Breast epithelium (tissue), 4 donors: Measurements from ENCODE around the gene AGAP1. TPM values are rescaled to one million over a fixed set of nuclear protein-coding genes. Genes with fewer than 3 reads are reported as not detected.

Source experiments
- DNase-seq, 2 donors: peaks; one replicate each; pipeline ENCODE4 v3.0.0-alpha.2; 2019; ENCODE audit warnings: low spot score in 2 of 2
- H3K27ac ChIP-seq, 2 donors: fragments of 200-600 bp; sonication (generic) in 1 of 2; one replicate each; pipeline ENCODE4 v1.5.1; 2016 to 2019; ENCODE audit warnings: mild to moderate bottlenecking in 1 of 2
- H3K27me3 ChIP-seq, 2 donors: fragments of 200-600 bp; sonication (generic) in 1 of 2; one replicate each; pipeline versions ENCODE4 v1.5.1 to v1.6.0; 2017 to 2019; ENCODE audit warnings: control low read depth in 1 of 2, mild to moderate bottlenecking in 1 of 2
- H3K36me3 ChIP-seq: fragments of 200-600 bp; one replicate; pipeline ENCODE4 v1.5.1; 2019
- H3K4me1 ChIP-seq, 2 donors: fragments of 200-600 bp; sonication (generic); one replicate each; pipeline ENCODE4 v1.5.1; 2016 to 2019; ENCODE audit warnings: control low read depth in 1 of 2
- H3K4me3 ChIP-seq, 3 donors: fragments of 200-600 bp; sonication (generic); 1 replicate in 2 of 3; 2 replicates in 1 of 3; pipeline ENCODE4 v1.5.1; 2016 to 2019; ENCODE audit warnings: mild to moderate bottlenecking in 3 of 3, moderate library complexity in 2 of 3
- H3K9me3 ChIP-seq, 2 donors: fragments of 200-600 bp; sonication (generic) in 1 of 2; one replicate each; pipeline ENCODE4 v1.5.1; 2016 to 2019; ENCODE audit warnings: control low read depth in 1 of 2
- POLR2A ChIP-seq: fragments of 450-650 bp; IDR thresholded peaks from one replicate; pipeline ENCODE4 v1.6.1; 2016; ENCODE audit warnings: antibody characterized with exemption, mild to moderate bottlenecking, moderate library complexity
- POLR2AphosphoS5 ChIP-seq, 3 donors: sonication (generic); formaldehyde crosslinking; IDR thresholded peaks; one replicate each; pipeline ENCODE4 v1.6.1; 2017; ENCODE audit warnings: antibody characterized with exemption in 3 of 3
- intact Hi-C: fragments of 100-400 bp; cut with DNase I; formaldehyde crosslinking; loops from one replicate; pipeline ENCODE4 v1.15.1; 2023; ENCODE audit warnings: low total_unique reads
- total RNA-seq, 3 donors: library from RNA; depleted of rRNA; stranded (reverse); fragments of >200 nt; gene quantifications; one replicate each; pipeline ENCODE4 v1.1.0, GENCODE V29; 2016
- TF ChIP-seq, protein P1 (sequence below), 3 donors: fragments of 450-650 bp; IDR thresholded peaks; one replicate each; pipeline ENCODE4 v1.5.1; 2016 to 2017; ENCODE audit warnings: antibody characterized with exemption in 3 of 3, mild to moderate bottlenecking in 3 of 3, moderate library complexity in 3 of 3

Gene AGAP1
- total RNA-seq, 3 donors from 2014 or later: 19.7 to 27.1 (median 25.9) TPM

DNA sequence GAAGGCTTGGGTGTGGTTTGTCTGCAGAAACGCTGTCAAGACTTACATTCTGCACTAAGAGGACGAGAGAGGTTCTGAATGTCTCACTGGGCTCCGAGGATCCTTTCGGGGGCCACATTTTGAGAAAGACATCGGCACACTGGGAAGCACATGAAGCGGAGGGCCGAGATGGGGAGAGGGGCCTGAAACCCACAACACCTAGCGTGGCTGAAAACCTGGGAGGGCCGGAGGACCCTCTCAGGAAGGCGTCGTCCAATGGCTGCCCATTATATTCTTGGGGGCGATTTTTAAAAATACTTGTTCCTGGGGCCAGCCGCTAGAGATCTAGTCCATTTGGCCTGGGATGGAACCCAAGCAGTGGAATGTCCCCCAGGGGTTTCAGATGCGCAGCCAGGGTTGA is 444.8 kb downstream of the AGAP1 start:
- Histone ChIP-seq H3K27me3 (no peaks in the 10 kb centered on the region), H3K27ac (no peak overlapping the region), H3K9me3 (no peaks in the 10 kb centered on the region), H3K4me3 (no peak overlapping the region), H3K4me1 (no peaks in the 10 kb centered on the region), H3K36me3 (no peaks in the 10 kb centered on the region)
- peak in 1 of 2 donors; percentile 15 for DNase-seq
- intact Hi-C loops: no loop called here
- TF ChIP-seq, protein P1, sequence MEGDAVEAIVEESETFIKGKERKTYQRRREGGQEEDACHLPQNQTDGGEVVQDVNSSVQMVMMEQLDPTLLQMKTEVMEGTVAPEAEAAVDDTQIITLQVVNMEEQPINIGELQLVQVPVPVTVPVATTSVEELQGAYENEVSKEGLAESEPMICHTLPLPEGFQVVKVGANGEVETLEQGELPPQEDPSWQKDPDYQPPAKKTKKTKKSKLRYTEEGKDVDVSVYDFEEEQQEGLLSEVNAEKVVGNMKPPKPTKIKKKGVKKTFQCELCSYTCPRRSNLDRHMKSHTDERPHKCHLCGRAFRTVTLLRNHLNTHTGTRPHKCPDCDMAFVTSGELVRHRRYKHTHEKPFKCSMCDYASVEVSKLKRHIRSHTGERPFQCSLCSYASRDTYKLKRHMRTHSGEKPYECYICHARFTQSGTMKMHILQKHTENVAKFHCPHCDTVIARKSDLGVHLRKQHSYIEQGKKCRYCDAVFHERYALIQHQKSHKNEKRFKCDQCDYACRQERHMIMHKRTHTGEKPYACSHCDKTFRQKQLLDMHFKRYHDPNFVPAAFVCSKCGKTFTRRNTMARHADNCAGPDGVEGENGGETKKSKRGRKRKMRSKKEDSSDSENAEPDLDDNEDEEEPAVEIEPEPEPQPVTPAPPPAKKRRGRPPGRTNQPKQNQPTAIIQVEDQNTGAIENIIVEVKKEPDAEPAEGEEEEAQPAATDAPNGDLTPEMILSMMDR (IDR thresholded peaks at IDR 0.05): no peak
- TF ChIP-seq POLR2A (no peak), POLR2AphosphoS5 (IDR thresholded peaks at IDR 0.05) (no peak)

DNA sequence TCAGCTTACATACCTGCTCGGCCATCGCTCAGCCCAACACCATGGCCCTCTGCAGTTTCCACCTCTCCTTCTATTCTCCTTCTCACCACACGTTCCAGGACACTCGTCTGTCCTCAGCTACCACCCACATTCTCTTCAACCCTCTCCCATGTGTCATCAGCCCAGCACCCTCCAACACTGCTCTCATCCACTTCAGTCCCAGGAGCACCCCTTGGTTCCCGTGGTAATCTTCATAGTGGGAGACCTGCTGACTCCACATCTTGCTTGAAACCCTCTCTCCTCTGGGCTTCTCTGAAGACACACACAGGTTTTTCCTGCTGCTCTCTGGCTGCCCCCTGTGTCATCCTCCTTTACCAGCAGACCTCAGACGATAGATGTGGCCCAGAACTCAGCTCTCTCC is 445.6 kb downstream of the AGAP1 start:
- no peaks in the 10 kb centered on the region for H3K27me3 ChIP-seq
- TF ChIP-seq POLR2A: no peak
- no peak for TF ChIP-seq POLR2AphosphoS5 (IDR thresholded peaks at IDR 0.05)
- TF ChIP-seq, protein P1 (IDR thresholded peaks at IDR 0.05): no peak
- intact Hi-C loops: no loop called here

DNA sequence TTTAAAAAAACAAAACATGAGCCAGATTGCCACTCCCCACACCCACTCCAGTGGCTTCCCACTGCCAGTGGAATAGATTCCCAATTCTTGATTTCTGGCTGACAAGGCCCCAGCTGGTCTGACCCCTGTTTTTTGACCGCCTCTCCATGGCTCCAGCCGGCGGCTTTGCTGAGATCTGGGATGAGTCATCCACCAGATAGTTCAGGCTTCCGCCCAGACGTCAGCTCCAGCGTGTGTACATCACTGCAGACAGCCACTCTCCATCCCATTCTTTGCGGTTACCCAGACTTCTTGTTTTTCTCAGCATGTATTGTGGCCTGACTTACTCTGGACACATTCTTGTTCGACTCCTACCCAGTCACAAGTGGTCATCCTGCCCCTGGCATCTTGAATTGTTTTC is 446.5 kb downstream of the AGAP1 start:
- no peak for TF ChIP-seq POLR2A
- no peak for TF ChIP-seq POLR2AphosphoS5 (IDR thresholded peaks at IDR 0.05)
- TF ChIP-seq, protein P1 (IDR thresholded peaks at IDR 0.05): no peak

More for the DNA sequence above, 445.6 kb downstream of the AGAP1 start:
- H3K4me3 ChIP-seq: no peak overlapping the region
- no peak overlapping the region for H3K27ac ChIP-seq
- DNase-seq: peak in 1 of 2 donors; percentile 6
- no peaks in the 10 kb centered on the region for H3K4me1 ChIP-seq
- H3K9me3 ChIP-seq: no peaks in the 10 kb centered on the region
- no peaks in the 10 kb centered on the region for H3K36me3 ChIP-seq

DNA sequence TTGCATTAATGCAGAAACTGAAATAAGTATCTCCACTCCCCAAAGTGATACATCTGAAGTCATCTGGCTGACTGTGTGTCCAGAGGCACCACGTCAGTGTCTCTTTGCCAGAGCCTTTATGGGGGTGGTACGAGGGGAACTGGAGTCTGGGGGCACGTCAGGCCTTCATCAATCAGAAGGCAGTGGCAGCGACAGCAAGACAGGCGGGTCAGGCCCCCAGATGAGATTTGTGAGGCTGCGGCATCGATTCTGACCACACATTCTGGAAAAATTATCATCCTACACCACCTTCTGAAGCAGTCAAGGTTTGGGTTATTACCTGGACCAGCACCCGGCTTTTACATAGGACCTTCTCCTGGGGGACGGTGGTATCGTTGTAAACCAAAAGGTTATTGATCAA is 450.7 kb downstream of the AGAP1 start:
- H3K36me3 ChIP-seq: no peaks in the 10 kb centered on the region
- no peaks in the 10 kb centered on the region for H3K9me3 ChIP-seq
- no peak overlapping the region for H3K4me3 ChIP-seq
- no peak overlapping the region for H3K27ac ChIP-seq
- no peak for DNase-seq
- TF ChIP-seq, protein P1 (IDR thresholded peaks at IDR 0.05): no peak
- TF ChIP-seq POLR2AphosphoS5 (IDR thresholded peaks at IDR 0.05) (no peak), POLR2A (no peak)
- H3K27me3 ChIP-seq: no peaks in the 10 kb centered on the region
- H3K4me1 ChIP-seq: no peaks in the 10 kb centered on the region
- intact Hi-C loops: no loop called here

More for the DNA sequence above, 446.5 kb downstream of the AGAP1 start:
- H3K36me3 ChIP-seq: no peaks in the 10 kb centered on the region
- no peaks in the 10 kb centered on the region for H3K4me1 ChIP-seq
- no peaks in the 10 kb centered on the region for H3K27me3 ChIP-seq
- H3K27ac ChIP-seq: peak overlapping the region in 1 of 2 donors; percentile 19
- H3K9me3 ChIP-seq: no peaks in the 10 kb centered on the region
- no peak overlapping the region for H3K4me3 ChIP-seq
- intact Hi-C loops: no loop called here
- peak in 1 of 2 donors; percentile 44 for DNase-seq

DNA sequence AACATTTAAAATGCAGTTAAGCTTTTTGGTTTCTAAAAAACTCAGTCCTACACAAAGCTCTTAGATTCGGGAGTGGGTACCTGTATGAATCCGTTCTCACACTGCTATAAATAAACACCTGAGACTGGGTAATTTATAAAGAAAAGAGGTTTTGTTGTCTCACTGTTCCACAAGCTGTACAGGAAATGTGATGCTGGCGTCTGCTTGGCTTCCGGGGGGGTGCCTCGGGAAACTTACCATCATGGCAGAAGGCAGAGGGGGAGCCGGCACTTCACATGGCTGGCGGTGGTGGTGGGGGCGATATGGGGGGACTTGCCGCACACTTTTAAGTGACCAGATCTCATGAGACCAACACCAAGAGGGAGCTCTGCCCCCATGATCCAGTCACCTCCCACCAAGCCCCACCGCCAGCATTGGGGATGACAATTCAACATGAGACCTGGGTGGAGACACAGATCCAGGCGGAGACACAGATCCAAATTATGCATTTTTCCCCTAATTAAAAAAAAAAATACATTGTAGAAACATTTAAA is 451.8 kb downstream of the AGAP1 start:
- intact Hi-C loops: no loop called here
- no peaks in the 10 kb centered on the region for H3K27me3 ChIP-seq
- H3K4me3 ChIP-seq: no peak overlapping the region
- H3K4me1 ChIP-seq: no peaks in the 10 kb centered on the region
- no peak for DNase-seq
- TF ChIP-seq, protein P1 (IDR thresholded peaks at IDR 0.05): no peak
- no peak for TF ChIP-seq POLR2AphosphoS5 (IDR thresholded peaks at IDR 0.05)
- H3K9me3 ChIP-seq: no peaks in the 10 kb centered on the region
- H3K36me3 ChIP-seq: no peaks in the 10 kb centered on the region
- no peak overlapping the region for H3K27ac ChIP-seq
